ENCODE data around the gene ZNF185. TPM values are rescaled to one million over a fixed set of nuclear protein-coding genes. Genes with fewer than 3 reads are reported as not detected.

The ZNF185 gene
- total and polyA plus RNA-seq, 9 of the 15 experiments (the other 6 are each of a cell fraction or from before 2014, with no cell fraction given) = 0.08 to 1.1 (median 0.22) TPM

DNA sequence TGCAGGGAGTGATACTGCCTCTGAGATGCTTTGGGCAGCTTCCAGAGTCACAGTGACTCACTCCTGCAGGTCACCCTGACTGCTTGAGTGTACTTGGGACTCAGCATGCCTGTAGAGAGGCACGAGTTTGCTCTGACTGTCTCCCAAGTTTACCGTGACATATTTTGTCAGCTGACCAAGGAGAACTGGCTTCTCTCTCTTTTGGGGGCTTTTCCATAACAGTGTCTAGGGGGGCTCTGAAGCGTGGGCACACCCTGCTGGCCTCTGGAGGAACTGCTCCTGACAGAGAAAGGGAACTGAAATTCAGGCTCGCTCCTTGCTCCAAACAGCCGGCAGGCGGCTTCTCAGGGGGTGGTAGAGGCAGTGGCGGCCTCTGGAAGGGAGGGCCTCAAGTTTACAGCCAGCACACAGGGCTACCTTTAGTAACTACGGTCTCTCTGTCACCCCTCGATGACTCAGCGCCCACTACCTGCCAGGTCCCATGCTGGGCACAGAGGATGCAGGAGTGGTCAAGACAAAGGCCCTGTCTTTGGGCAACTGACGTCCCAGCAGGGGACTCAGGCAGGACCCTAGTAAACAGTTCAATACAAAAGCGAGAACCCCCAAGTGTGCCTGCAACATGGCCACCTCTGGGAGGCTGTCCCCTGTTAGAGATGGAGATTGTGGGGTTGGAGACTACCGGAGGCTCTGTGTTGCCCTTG is 17.8 kb downstream of the ZNF185 start (continued):
- TF ChIP-seq, protein P1, sequence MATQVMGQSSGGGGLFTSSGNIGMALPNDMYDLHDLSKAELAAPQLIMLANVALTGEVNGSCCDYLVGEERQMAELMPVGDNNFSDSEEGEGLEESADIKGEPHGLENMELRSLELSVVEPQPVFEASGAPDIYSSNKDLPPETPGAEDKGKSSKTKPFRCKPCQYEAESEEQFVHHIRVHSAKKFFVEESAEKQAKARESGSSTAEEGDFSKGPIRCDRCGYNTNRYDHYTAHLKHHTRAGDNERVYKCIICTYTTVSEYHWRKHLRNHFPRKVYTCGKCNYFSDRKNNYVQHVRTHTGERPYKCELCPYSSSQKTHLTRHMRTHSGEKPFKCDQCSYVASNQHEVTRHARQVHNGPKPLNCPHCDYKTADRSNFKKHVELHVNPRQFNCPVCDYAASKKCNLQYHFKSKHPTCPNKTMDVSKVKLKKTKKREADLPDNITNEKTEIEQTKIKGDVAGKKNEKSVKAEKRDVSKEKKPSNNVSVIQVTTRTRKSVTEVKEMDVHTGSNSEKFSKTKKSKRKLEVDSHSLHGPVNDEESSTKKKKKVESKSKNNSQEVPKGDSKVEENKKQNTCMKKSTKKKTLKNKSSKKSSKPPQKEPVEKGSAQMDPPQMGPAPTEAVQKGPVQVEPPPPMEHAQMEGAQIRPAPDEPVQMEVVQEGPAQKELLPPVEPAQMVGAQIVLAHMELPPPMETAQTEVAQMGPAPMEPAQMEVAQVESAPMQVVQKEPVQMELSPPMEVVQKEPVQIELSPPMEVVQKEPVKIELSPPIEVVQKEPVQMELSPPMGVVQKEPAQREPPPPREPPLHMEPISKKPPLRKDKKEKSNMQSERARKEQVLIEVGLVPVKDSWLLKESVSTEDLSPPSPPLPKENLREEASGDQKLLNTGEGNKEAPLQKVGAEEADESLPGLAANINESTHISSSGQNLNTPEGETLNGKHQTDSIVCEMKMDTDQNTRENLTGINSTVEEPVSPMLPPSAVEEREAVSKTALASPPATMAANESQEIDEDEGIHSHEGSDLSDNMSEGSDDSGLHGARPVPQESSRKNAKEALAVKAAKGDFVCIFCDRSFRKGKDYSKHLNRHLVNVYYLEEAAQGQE (IDR thresholded peaks at IDR 0.05; ENCODE audit: borderline replicate concordance) = peak; percentile 31; the same call in 1 of the 2 replicates
- TF ChIP-seq, protein P1 (CRISPR knock-in tag; IDR thresholded peaks at IDR 0.05; ENCODE audit: low read depth) = no peak
- TF ChIP-seq SPI1 (IDR thresholded peaks at IDR 0.05; ENCODE audit: borderline replicate concordance, low read depth, low read length) (peak; percentile 72), ZNF174 (CRISPR knock-in tag; IDR thresholded peaks at IDR 0.05) (no peak)
